Astrocyte of the cerebellum (primary cell): Measurements from ENCODE around the gene AGPAT3.

Source experiments
- DNase-seq: peaks from one replicate; pipeline ENCODE4 v3.0.0-alpha.2; 2011; ENCODE audit warnings: low read depth
- H3K4me3 ChIP-seq: 2 replicates; pipeline ENCODE4 v1.5.1; 2011; ENCODE audit warnings: mild to moderate bottlenecking, low read depth, low read length, moderate library complexity
- CTCF ChIP-seq: IDR thresholded peaks from 2 replicates; pipeline ENCODE4 v1.5.1; 2012; ENCODE audit warnings: low read length, low read depth, moderate library complexity, mild to moderate bottlenecking; ENCODE audit errors: missing control alignments
- in situ Hi-C: cut with HindIII; loops from 2 replicates; pipeline ENCODE4 v1.10.0; 2017; ENCODE audit warnings: low sequenced_read_pairs

AGPAT3 gene

GRCh38 chr21:44018813-44019567, 154.0 kb downstream of the AGPAT3 start:
- no peak for DNase-seq
- in situ Hi-C loops, result no loop called here
- no peak overlapping the region for H3K4me3 ChIP-seq
- no peak for TF ChIP-seq CTCF

GRCh38 chr21:44019568-44019958, 154.5 kb downstream of the AGPAT3 start:
- in situ Hi-C loops, result no loop called here
- H3K4me3 ChIP-seq, result no peak overlapping the region
- DNase-seq, result no peak
- TF ChIP-seq CTCF, result no peak

- in situ Hi-C loops, result no loop called here
- no peak for DNase-seq
- no peak overlapping the region for H3K4me3 ChIP-seq
- no peak for TF ChIP-seq CTCF
Observed at GRCh38 chr21:44020551-44020950, 155.5 kb downstream of the AGPAT3 start.

- in situ Hi-C loops, result no loop called here
- TF ChIP-seq CTCF, result no peak
- H3K4me3 ChIP-seq, result no peak overlapping the region
- no peak for DNase-seq
Observed at GRCh38 chr21:44021064-44021463, 156.0 kb downstream of the AGPAT3 start.

- in situ Hi-C loops, result no loop called here
- DNase-seq, result no peak
Observed at GRCh38 chr21:44024257-44024656, 159.2 kb downstream of the AGPAT3 start.

GRCh38 chr21:44024887-44025353, 159.9 kb downstream of the AGPAT3 start:
- DNase-seq, result peak; percentile 50
- H3K4me3 ChIP-seq, result no peak overlapping the region
- no peak for TF ChIP-seq CTCF
- in situ Hi-C loops, result no loop called here

More at GRCh38 chr21:44024257-44024656, 159.2 kb downstream of the AGPAT3 start:
- H3K4me3 ChIP-seq, result no peak overlapping the region
- no peak for TF ChIP-seq CTCF
